GM23338 (cell line): ENCODE results near the gene TMEM30A. TPM values are rescaled to one million over a fixed set of nuclear protein-coding genes. Genes with fewer than 3 reads are reported as not detected.

Experiments
- ATAC-seq: fragments of 200-7000 bp; cut with Tn5 transposase; 3 replicates; pipeline ENCODE4 v1.9.1; 2020
- DNase-seq: peaks from one replicate; pipeline ENCODE4 v3.0.0-alpha.2; 2015; ENCODE audit warnings: low spot score
- H2AFZ ChIP-seq: fragments of 200-600 bp; sonication (generic); 2 replicates; pipeline ENCODE4 v1.8.0; 2016; ENCODE audit warnings: antibody characterized with exemption, mild to moderate bottlenecking, moderate library complexity
- H3F3A ChIP-seq: fragments of 200-600 bp; sonication (generic); replicated peaks from 2 replicates; pipeline ENCODE4 v1.8.0; 2017; ENCODE audit warnings: antibody characterized with exemption, mixed run types, low read depth
- H3K27ac ChIP-seq: fragments of 200-600 bp; sonication (generic); 2 replicates; pipeline ENCODE4 v1.6.1; 2016; ENCODE audit warnings: low read depth
- H3K27me3 ChIP-seq: fragments of 200-600 bp; sonication (generic); 2 replicates; pipeline ENCODE4 v1.8.0; 2016; ENCODE audit warnings: mild to moderate bottlenecking, mixed run types, moderate library complexity; ENCODE audit not compliant: insufficient read depth
- H3K36me3 ChIP-seq: fragments of 200-600 bp; sonication (generic); 2 replicates; pipeline ENCODE4 v1.8.0; 2016; ENCODE audit warnings: mild to moderate bottlenecking; ENCODE audit not compliant: insufficient read depth
- H3K4me1 ChIP-seq: fragments of 200-600 bp; sonication (generic); 2 replicates; pipeline ENCODE4 v1.8.0; 2016; ENCODE audit warnings: mild to moderate bottlenecking, moderate library complexity; ENCODE audit not compliant: insufficient read depth
- H3K4me2 ChIP-seq: fragments of 200-600 bp; sonication (generic); 2 replicates; pipeline ENCODE4 v1.7.1; 2017; ENCODE audit warnings: mixed run types
- H3K4me3 ChIP-seq: fragments of 200-600 bp; sonication (generic); 2 replicates; pipeline ENCODE4 v1.6.1; 2016; ENCODE audit warnings: mixed run types
- H3K79me2 ChIP-seq: fragments of 200-600 bp; sonication (generic); replicated peaks from 2 replicates; pipeline ENCODE4 v1.8.0; 2017; ENCODE audit warnings: mild to moderate bottlenecking; ENCODE audit not compliant: insufficient read depth
- H3K9me2 ChIP-seq: fragments of 200-600 bp; sonication (generic); 2 replicates; pipeline ENCODE4 v1.8.0; 2017; ENCODE audit not compliant: insufficient read depth
- H4K20me1 ChIP-seq: fragments of 200-600 bp; sonication (generic); replicated peaks from 2 replicates; pipeline ENCODE4 v1.8.0; 2017; ENCODE audit warnings: mild to moderate bottlenecking; ENCODE audit not compliant: insufficient read depth
- H3K27ac Mint-ChIP-seq: 2 replicates; pipeline ENCODE4 v1.8.0; 2020; ENCODE audit warnings: inconsistent platforms, mild to moderate bottlenecking, moderate library complexity, mixed read lengths
- H3K27me3 Mint-ChIP-seq: 3 replicates; pipeline ENCODE4 v1.8.0; 2022; ENCODE audit warnings: low read depth, mild to moderate bottlenecking, moderate library complexity, mixed read lengths, inconsistent platforms; ENCODE audit not compliant: insufficient read depth, poor library complexity
- H3K36me3 Mint-ChIP-seq: 3 replicates; pipeline ENCODE4 v1.8.0; 2021; ENCODE audit warnings: low read depth, mild to moderate bottlenecking, inconsistent platforms, moderate library complexity, mixed read lengths
- H3K4me1 Mint-ChIP-seq: 3 replicates; pipeline ENCODE4 v1.8.0; 2020; ENCODE audit warnings: mild to moderate bottlenecking, inconsistent platforms, mixed read lengths
- H3K4me3 Mint-ChIP-seq: 3 replicates; pipeline ENCODE4 v1.8.0; 2021; ENCODE audit warnings: moderate library complexity, mild to moderate bottlenecking, inconsistent platforms, mixed read lengths
- H3K9me3 Mint-ChIP-seq: 3 replicates; pipeline ENCODE4 v1.8.0; 2020; ENCODE audit warnings: moderate library complexity, mild to moderate bottlenecking, inconsistent platforms, mixed read lengths
- EZH2 ChIP-seq: fragments of 200-600 bp; sonication (generic); IDR thresholded peaks from one replicate; pipeline ENCODE4 v1.8.0; 2017; ENCODE audit warnings: antibody characterized with exemption, mild to moderate bottlenecking, low read depth; ENCODE audit not compliant: unreplicated experiment
- NANOG ChIP-seq: IDR thresholded peaks from 2 replicates; pipeline ENCODE4 v1.6.1; 2016; ENCODE audit warnings: antibody characterized with exemption, borderline replicate concordance
- POLR2AphosphoS5 ChIP-seq: IDR thresholded peaks from 2 replicates; pipeline ENCODE4 v1.6.1; 2016; ENCODE audit warnings: antibody characterized with exemption, low read depth
- STAT1 ChIP-seq: IDR thresholded peaks from one replicate; pipeline ENCODE4 v1.6.1; 2016; ENCODE audit warnings: antibody characterized with exemption; ENCODE audit not compliant: unreplicated experiment
- polyA plus RNA-seq: library from polyadenylated mRNA; unstranded; fragments of >200 nt; fragmentation: Nextera tagmentation; extraction: Ambion mirVana; gene quantifications from 2 replicates; pipeline ENCODE4 v1.2.1, GENCODE V29; 2016
- total RNA-seq: library from RNA; depleted of rRNA; stranded (reverse); fragments of >200 nt; shearing (Covaris generic); gene quantifications from 2 replicates; pipeline ENCODE4 v1.2.3, GENCODE V29; 2014
- TF ChIP-seq, protein P1 (sequence below): fragments of 250-450 bp; sonication (Bioruptor Pico); IDR thresholded peaks from 2 replicates; pipeline ENCODE4 v1.5.0; 2020; ENCODE audit warnings: mild to moderate bottlenecking, moderate library complexity
- TF ChIP-seq, protein P2 (sequence below): IDR thresholded peaks from 2 replicates; pipeline ENCODE4 v1.6.1; 2016; ENCODE audit warnings: antibody characterized with exemption
- TF ChIP-seq, protein P3 (sequence below), 2 experiments: fragments of 200-600 bp in 1 of 2; sonication (generic) in 1 of 2; conservative IDR thresholded peaks; 2 replicates each; pipeline versions ENCODE4 v1.5.1 to v1.6.1; 2016 to 2017; ENCODE audit warnings: antibody characterized with exemption in 2 of 2, low read depth in 2 of 2, mild to moderate bottlenecking in 2 of 2, moderate library complexity in 1 of 2

TMEM30A gene
- total and polyA plus RNA-seq, 2 experiments from 2014 or later, result 61.7 to 99.9 TPM

DNA sequence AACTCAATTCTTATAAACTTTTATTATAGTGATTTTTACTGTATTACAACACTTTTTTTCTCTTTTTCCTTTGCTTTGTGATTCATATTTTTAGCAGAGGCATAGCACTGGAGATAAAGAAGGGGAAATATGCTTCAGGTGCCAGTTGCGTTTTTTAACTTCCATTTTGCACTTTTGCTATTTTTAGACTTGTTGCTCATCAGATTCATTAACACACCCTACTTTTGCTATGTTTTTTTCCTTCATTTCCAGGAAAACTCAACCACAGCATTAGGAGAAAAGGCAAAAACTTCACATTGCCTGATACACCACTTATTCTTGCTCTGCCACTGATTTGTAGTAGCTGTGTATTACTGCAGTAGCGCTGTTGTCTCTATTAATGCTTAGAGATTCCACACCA lies 8.0 kb upstream of the TMEM30A start (continued):
- TF ChIP-seq, protein P1, sequence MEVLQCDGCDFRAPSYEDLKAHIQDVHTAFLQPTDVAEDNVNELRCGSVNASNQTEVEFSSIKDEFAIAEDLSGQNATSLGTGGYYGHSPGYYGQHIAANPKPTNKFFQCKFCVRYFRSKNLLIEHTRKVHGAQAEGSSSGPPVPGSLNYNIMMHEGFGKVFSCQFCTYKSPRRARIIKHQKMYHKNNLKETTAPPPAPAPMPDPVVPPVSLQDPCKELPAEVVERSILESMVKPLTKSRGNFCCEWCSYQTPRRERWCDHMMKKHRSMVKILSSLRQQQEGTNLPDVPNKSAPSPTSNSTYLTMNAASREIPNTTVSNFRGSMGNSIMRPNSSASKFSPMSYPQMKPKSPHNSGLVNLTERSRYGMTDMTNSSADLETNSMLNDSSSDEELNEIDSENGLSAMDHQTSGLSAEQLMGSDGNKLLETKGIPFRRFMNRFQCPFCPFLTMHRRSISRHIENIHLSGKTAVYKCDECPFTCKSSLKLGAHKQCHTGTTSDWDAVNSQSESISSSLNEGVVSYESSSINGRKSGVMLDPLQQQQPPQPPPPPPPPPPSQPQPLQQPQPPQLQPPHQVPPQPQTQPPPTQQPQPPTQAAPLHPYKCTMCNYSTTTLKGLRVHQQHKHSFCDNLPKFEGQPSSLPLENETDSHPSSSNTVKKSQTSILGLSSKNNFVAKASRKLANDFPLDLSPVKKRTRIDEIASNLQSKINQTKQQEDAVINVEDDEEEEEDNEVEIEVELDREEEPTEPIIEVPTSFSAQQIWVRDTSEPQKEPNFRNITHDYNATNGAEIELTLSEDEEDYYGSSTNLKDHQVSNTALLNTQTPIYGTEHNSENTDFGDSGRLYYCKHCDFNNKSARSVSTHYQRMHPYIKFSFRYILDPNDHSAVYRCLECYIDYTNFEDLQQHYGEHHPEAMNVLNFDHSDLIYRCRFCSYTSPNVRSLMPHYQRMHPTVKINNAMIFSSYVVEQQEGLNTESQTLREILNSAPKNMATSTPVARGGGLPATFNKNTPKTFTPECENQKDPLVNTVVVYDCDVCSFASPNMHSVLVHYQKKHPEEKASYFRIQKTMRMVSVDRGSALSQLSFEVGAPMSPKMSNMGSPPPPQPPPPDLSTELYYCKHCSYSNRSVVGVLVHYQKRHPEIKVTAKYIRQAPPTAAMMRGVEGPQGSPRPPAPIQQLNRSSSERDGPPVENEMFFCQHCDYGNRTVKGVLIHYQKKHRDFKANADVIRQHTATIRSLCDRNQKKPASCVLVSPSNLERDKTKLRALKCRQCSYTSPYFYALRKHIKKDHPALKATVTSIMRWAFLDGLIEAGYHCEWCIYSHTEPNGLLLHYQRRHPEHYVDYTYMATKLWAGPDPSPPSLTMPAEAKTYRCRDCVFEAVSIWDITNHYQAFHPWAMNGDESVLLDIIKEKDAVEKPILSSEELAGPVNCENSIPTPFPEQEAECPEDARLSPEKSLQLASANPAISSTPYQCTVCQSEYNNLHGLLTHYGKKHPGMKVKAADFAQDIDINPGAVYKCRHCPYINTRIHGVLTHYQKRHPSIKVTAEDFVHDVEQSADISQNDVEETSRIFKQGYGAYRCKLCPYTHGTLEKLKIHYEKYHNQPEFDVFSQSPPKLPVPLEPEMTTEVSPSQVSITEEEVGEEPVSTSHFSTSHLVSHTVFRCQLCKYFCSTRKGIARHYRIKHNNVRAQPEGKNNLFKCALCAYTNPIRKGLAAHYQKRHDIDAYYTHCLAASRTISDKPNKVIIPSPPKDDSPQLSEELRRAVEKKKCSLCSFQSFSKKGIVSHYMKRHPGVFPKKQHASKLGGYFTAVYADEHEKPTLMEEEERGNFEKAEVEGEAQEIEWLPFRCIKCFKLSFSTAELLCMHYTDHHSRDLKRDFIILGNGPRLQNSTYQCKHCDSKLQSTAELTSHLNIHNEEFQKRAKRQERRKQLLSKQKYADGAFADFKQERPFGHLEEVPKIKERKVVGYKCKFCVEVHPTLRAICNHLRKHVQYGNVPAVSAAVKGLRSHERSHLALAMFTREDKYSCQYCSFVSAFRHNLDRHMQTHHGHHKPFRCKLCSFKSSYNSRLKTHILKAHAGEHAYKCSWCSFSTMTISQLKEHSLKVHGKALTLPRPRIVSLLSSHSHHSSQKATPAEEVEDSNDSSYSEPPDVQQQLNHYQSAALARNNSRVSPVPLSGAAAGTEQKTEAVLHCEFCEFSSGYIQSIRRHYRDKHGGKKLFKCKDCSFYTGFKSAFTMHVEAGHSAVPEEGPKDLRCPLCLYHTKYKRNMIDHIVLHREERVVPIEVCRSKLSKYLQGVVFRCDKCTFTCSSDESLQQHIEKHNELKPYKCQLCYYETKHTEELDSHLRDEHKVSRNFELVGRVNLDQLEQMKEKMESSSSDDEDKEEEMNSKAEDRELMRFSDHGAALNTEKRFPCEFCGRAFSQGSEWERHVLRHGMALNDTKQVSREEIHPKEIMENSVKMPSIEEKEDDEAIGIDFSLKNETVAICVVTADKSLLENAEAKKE (CRISPR knock-in tag), result no peak

DNA sequence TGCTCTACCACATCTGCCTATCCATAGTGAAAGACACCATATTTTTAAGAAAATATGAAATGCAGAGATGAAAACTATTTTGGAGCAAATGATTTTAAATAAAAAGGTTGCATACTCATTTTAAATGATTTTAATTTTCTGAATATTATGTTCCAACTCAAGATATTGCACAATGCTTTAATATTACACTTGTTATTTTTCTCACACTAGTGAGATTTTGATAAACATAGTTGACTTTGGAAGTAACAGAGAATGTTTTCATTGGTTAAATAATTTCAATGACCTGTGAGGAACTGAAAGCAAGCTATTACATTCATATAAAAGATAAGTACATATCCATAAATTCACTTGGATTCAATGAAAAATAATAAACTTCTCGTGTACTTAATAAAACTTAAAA lies 7.2 kb upstream of the TMEM30A start:
- DNase-seq (no peak), ATAC-seq (no peak)
- Histone ChIP-seq H3K27me3 (no peaks in the 10 kb centered on the region), H3K4me1 (peaks cover 5% of the 10 kb centered on the region; the same call in 1 of the 2 replicates), H3K4me2 (no peak overlapping the region), H3K4me3 (no peak overlapping the region), H3K27ac (no peak overlapping the region), H4K20me1 (no peaks in the 10 kb centered on the region), H3F3A (no peaks in the 10 kb centered on the region), H2AFZ (no peak overlapping the region), H3K36me3 (no peaks in the 10 kb centered on the region), H3K9me2 (no peaks in the 10 kb centered on the region), H3K79me2 (no peaks in the 10 kb centered on the region)
- Mint-ChIP-seq H3K9me3 (no peaks in the 10 kb centered on the region), H3K27me3 (no peaks in the 10 kb centered on the region), H3K36me3 (no peaks in the 10 kb centered on the region), H3K27ac (no peak overlapping the region), H3K4me1 (peaks cover 16% of the 10 kb centered on the region), H3K4me3 (no peak overlapping the region)
- TF ChIP-seq, protein P2, sequence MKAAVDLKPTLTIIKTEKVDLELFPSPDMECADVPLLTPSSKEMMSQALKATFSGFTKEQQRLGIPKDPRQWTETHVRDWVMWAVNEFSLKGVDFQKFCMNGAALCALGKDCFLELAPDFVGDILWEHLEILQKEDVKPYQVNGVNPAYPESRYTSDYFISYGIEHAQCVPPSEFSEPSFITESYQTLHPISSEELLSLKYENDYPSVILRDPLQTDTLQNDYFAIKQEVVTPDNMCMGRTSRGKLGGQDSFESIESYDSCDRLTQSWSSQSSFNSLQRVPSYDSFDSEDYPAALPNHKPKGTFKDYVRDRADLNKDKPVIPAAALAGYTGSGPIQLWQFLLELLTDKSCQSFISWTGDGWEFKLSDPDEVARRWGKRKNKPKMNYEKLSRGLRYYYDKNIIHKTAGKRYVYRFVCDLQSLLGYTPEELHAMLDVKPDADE, result no peak
- TF ChIP-seq, protein P1 (CRISPR knock-in tag), result no peak
- TF ChIP-seq EZH2 (no peak), NANOG (no peak), STAT1 (no peak), POLR2AphosphoS5 (no peak)
- TF ChIP-seq, protein P3, sequence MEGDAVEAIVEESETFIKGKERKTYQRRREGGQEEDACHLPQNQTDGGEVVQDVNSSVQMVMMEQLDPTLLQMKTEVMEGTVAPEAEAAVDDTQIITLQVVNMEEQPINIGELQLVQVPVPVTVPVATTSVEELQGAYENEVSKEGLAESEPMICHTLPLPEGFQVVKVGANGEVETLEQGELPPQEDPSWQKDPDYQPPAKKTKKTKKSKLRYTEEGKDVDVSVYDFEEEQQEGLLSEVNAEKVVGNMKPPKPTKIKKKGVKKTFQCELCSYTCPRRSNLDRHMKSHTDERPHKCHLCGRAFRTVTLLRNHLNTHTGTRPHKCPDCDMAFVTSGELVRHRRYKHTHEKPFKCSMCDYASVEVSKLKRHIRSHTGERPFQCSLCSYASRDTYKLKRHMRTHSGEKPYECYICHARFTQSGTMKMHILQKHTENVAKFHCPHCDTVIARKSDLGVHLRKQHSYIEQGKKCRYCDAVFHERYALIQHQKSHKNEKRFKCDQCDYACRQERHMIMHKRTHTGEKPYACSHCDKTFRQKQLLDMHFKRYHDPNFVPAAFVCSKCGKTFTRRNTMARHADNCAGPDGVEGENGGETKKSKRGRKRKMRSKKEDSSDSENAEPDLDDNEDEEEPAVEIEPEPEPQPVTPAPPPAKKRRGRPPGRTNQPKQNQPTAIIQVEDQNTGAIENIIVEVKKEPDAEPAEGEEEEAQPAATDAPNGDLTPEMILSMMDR (conservative IDR thresholded peaks at IDR 0.05; ENCODE audit: low read depth in 2 of 2), result no peak
